A549 (cell line): ENCODE measurements around the gene PECR. TPM values are rescaled to one million over a fixed set of nuclear protein-coding genes. Genes with fewer than 3 reads are reported as not detected.
A peak's percentile ranks its signal among the peaks of the same experiment; 100 is the strongest.

ENCODE experiments used
- ATAC-seq, 2 experiments: fragments of 200-7000 bp in 1 of 2; fragments of >200 bp in 1 of 2; cut with Nextera tagmentation in 1 of 2; cut with Tn5 transposase in 1 of 2; 3 replicates each; pipeline versions ENCODE4 v1.8.0 to v1.9.1; 2018 to 2020; ENCODE audit warnings: mild to moderate bottlenecking in 1 of 2, moderate library complexity in 1 of 2
- CTCF ChIA-PET: fragments of 300-600 bp; sonication (Branson Sonifier 250); formaldehyde crosslinking; extraction: SDS; loops from one replicate; lab custom pipeline; 2021; ENCODE audit warnings: antibody characterized with exemption, inconsistent platforms; lab: Yijun Ruan, JAX
- POLR2A ChIA-PET: fragments of 350-600 bp; formaldehyde crosslinking; extraction: SDS; loops from one replicate; lab custom pipeline; 2021; ENCODE audit warnings: antibody characterized with exemption, inconsistent platforms; lab: Yijun Ruan, JAX
- DNase-seq, 2 experiments: peaks; one replicate each; pipeline versions ENCODE4 v3.0.0 to v3.0.0-alpha.2; 2011 to 2016; ENCODE audit warnings: low read depth in 1 of 2, low spot score in 1 of 2
- FAIRE-seq: peaks from 2 replicates; lab custom pipeline; 2011; peaks lifted over from hg19 to GRCh38; lab: Jason Lieb, UNC
- H3K27ac ChIP-seq, 2 experiments: fragments of >200 bp; sonication (Bioruptor Twin); formaldehyde crosslinking; 3 replicates each; pipeline ENCODE4 v1.5.1; 2016 to 2017
- H3K4me1 ChIP-seq: fragments of >200 bp; sonication (Bioruptor Twin); formaldehyde crosslinking; 3 replicates; pipeline ENCODE4 v1.6.1; 2016
- H3K4me2 ChIP-seq: fragments of >200 bp; sonication (Bioruptor Twin); formaldehyde crosslinking; 3 replicates; pipeline ENCODE4 v1.6.1; 2016
- H3K4me3 ChIP-seq: fragments of >200 bp; sonication (Bioruptor Twin); formaldehyde crosslinking; 3 replicates; pipeline ENCODE4 v1.5.1; 2016
- H3K9me3 ChIP-seq: fragments of >200 bp; sonication (Bioruptor Twin); formaldehyde crosslinking; 3 replicates; pipeline ENCODE4 v1.6.1; 2016
- BCL3 ChIP-seq: fragments of >200 bp; sonication (Bioruptor Twin); formaldehyde crosslinking; IDR thresholded peaks from 3 replicates; pipeline ENCODE4 v1.6.1; 2016
- CBX2 ChIP-seq: fragments of 200-600 bp; sonication (generic); IDR thresholded peaks from 2 replicates; pipeline ENCODE4 v1.6.1; 2016; ENCODE audit warnings: low read depth, mild to moderate bottlenecking, borderline replicate concordance
- CBX8 ChIP-seq: fragments of 200-600 bp; sonication (generic); IDR thresholded peaks from 2 replicates; pipeline ENCODE4 v1.6.1; 2016
- CHD2 ChIP-seq: fragments of 150-350 bp; IDR thresholded peaks from 2 replicates; pipeline ENCODE4 v1.6.1; 2014; ENCODE audit warnings: low read length; ENCODE audit not compliant: partially characterized antibody
- E2F6 ChIP-seq: IDR thresholded peaks from 2 replicates; pipeline ENCODE4 v1.6.1; 2012; ENCODE audit warnings: low read depth, borderline replicate concordance
- EHF ChIP-seq: fragments of 250-450 bp; sonication (Bioruptor Pico); IDR thresholded peaks from 2 replicates; pipeline ENCODE4 v1.5.0; 2020; ENCODE audit warnings: mild to moderate bottlenecking
- EP300 ChIP-seq, 2 experiments: fragments of >200 bp; sonication (Bioruptor Twin); formaldehyde crosslinking; IDR thresholded peaks; 2 replicates in 1 of 2; 3 replicates in 1 of 2; pipeline ENCODE4 v1.6.1; 2016 to 2017
- ESRRA ChIP-seq: fragments of 150-350 bp; IDR thresholded peaks from 2 replicates; pipeline ENCODE4 v1.6.1; 2014; ENCODE audit warnings: mild to moderate bottlenecking, low read length, borderline replicate concordance
- FOSL2 ChIP-seq, 2 experiments: fragments of 450-650 bp in 1 of 2; fragments of >200 bp in 1 of 2; sonication (Bioruptor Twin) in 1 of 2; formaldehyde crosslinking; IDR thresholded peaks; 2 replicates each; pipeline versions ENCODE4 v1.5.0 to v1.6.1; 2016 to 2020; ENCODE audit warnings: mild to moderate bottlenecking in 1 of 2, moderate library complexity in 1 of 2
- HOXA7 ChIP-seq: fragments of 250-450 bp; sonication (Bioruptor Pico); IDR thresholded peaks from 2 replicates; pipeline ENCODE4 v1.5.0; 2020; ENCODE audit warnings: mild to moderate bottlenecking, moderate library complexity
- HOXB13 ChIP-seq: fragments of 250-450 bp; sonication (Bioruptor Pico); IDR thresholded peaks from 2 replicates; pipeline ENCODE4 v1.5.0; 2020; ENCODE audit warnings: low read depth, mild to moderate bottlenecking, moderate library complexity
- HOXB5 ChIP-seq: fragments of 250-450 bp; sonication (Bioruptor Pico); IDR thresholded peaks from 2 replicates; pipeline ENCODE4 v1.5.0; 2020; ENCODE audit warnings: mild to moderate bottlenecking, moderate library complexity
- KDM5A ChIP-seq: fragments of 200-600 bp; sonication (generic); IDR thresholded peaks from 2 replicates; pipeline ENCODE4 v1.6.1; 2016; ENCODE audit warnings: antibody characterized with exemption, mild to moderate bottlenecking
- MYC ChIP-seq: IDR thresholded peaks from 2 replicates; pipeline ENCODE4 v1.6.1; 2012; ENCODE audit warnings: mild to moderate bottlenecking, inconsistent platforms, low read length, improper control_type of control experiment, borderline replicate concordance
- NFE2L2 ChIP-seq: fragments of 150-350 bp; conservative IDR thresholded peaks from 2 replicates; pipeline ENCODE4 v1.6.1; 2014; ENCODE audit warnings: low read length
- RARB ChIP-seq: fragments of 250-450 bp; sonication (Bioruptor Pico); IDR thresholded peaks from 2 replicates; pipeline ENCODE4 v1.8.0; 2021; ENCODE audit warnings: mild to moderate bottlenecking, moderate library complexity
- RNF2 ChIP-seq: fragments of 200-600 bp; sonication (generic); IDR thresholded peaks from 2 replicates; pipeline ENCODE4 v1.6.1; 2016; ENCODE audit warnings: low read depth, mild to moderate bottlenecking, antibody characterized with exemption, moderate library complexity, borderline replicate concordance
- ZFP36 ChIP-seq: fragments of 450-650 bp; IDR thresholded peaks from 2 replicates; pipeline ENCODE4 v1.6.1; 2014; ENCODE audit warnings: borderline replicate concordance; ENCODE audit not compliant: partially characterized antibody
- ZNF302 ChIP-seq: fragments of 250-450 bp; sonication (Bioruptor Pico); IDR thresholded peaks from 2 replicates; pipeline ENCODE4 v1.9.0; 2021; ENCODE audit warnings: inconsistent platforms, mild to moderate bottlenecking, moderate library complexity
- WGBS: methylation state at CpG from one replicate; pipeline ENCODE4 v1.1.6; 2017; ENCODE audit errors: missing lambda C conversion rate; 5-methylcytosine and 5-hydroxymethylcytosine counted together
- polyA plus RNA-seq, 4 experiments: library from polyadenylated mRNA; depleted of rRNA in 3 of 4; stranded (reverse); fragments of >200 nt; fragmentation: RNase III in 1 of 4; extraction: RNeasy Plus Mini Kit Qiagen cat#74134 plus additional on column Dnase treatment in 1 of 4; gene quantifications; 2 replicates in 3 of 4; 3 replicates in 1 of 4; pipeline ENCODE4 v1.2.3, GENCODE V29; 2011 to 2017
- TF ChIP-seq, protein P1 (sequence below): fragments of >200 bp; sonication (Bioruptor Twin); formaldehyde crosslinking; IDR thresholded peaks from 3 replicates; pipeline ENCODE4 v1.5.1; 2016
- TF ChIP-seq, protein P2 (sequence below): fragments of >200 bp; sonication (Bioruptor Twin); formaldehyde crosslinking; IDR thresholded peaks from 2 replicates; pipeline ENCODE4 v1.6.1; 2016

The PECR gene
- polyA plus RNA-seq, 2 of the 4 experiments (the other 2 are of a cell fraction), result 16.8 to 39.9 TPM

DNA sequence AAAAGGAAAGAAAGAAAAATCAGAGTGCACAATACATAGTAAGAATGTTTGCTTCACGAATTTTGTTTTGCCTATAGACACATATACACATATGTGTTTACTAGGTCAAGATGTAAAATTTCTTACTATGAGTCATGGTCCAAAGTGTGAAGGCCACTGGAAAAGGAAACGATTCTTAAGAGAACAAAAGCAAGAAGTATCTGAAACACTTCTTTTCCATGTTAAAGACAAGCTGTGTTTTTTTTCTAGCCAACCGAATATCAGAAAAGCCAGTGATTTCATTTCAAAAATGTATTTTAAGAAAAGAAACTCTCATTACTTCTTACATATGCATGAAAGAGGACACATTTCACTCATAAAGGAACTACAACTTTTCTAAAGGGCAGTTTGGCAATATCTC, 24.9 kb downstream of the PECR start:
- peak overlapping the region; percentile 82 to 83 for H3K27ac ChIP-seq
- POLR2A ChIA-PET, result no interaction called here
- ATAC-seq (peak in 1 of 2 experiments; percentile 31; a peak in 2 of 6 replicates), DNase-seq (peak; percentile 12 to 40), FAIRE-seq (no peak)
- CTCF ChIA-PET, result no interaction called here
- no peaks in the 10 kb centered on the region for H3K9me3 ChIP-seq
- peak overlapping the region; percentile 92 for H3K4me2 ChIP-seq
- H3K4me3 ChIP-seq, result no peak overlapping the region
- no peak for TF ChIP-seq ESRRA
- TF ChIP-seq FOSL2 (IDR thresholded peaks at IDR 0.05), result no peak
- peak; percentile 68 for TF ChIP-seq FOSL2 (CRISPR knock-in tag; IDR thresholded peaks at IDR 0.05)
- TF ChIP-seq CHD2, result no peak
- H3K4me1 ChIP-seq, result peaks cover 44% of the 10 kb centered on the region
- WGBS, result 8% methylated on average over 3 of the region's 3 CpGs

- H3K9me3 ChIP-seq, result no peaks in the 10 kb centered on the region
- H3K4me2 ChIP-seq, result no peak overlapping the region
- H3K4me1 ChIP-seq, result peaks cover 44% of the 10 kb centered on the region
- WGBS, result 89% methylated on average over 4 of the region's 4 CpGs
- H3K27ac ChIP-seq, result peak overlapping the region; percentile 36 to 83; a peak in 3 of 6 replicates
- DNase-seq, result no peak
- H3K4me3 ChIP-seq, result no peak overlapping the region
- no peak for TF ChIP-seq E2F6
- TF ChIP-seq, protein P1, sequence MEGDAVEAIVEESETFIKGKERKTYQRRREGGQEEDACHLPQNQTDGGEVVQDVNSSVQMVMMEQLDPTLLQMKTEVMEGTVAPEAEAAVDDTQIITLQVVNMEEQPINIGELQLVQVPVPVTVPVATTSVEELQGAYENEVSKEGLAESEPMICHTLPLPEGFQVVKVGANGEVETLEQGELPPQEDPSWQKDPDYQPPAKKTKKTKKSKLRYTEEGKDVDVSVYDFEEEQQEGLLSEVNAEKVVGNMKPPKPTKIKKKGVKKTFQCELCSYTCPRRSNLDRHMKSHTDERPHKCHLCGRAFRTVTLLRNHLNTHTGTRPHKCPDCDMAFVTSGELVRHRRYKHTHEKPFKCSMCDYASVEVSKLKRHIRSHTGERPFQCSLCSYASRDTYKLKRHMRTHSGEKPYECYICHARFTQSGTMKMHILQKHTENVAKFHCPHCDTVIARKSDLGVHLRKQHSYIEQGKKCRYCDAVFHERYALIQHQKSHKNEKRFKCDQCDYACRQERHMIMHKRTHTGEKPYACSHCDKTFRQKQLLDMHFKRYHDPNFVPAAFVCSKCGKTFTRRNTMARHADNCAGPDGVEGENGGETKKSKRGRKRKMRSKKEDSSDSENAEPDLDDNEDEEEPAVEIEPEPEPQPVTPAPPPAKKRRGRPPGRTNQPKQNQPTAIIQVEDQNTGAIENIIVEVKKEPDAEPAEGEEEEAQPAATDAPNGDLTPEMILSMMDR, result no peak
- TF ChIP-seq HOXB13 (CRISPR knock-in tag), result no peak
- no peak for ATAC-seq
- ChIA-PET POLR2A (no interaction called here), CTCF (no interaction called here)
- FAIRE-seq, result no peak
Measured at GRCh38 chr2:216055680-216056079, 25.9 kb downstream of the PECR start.

DNA sequence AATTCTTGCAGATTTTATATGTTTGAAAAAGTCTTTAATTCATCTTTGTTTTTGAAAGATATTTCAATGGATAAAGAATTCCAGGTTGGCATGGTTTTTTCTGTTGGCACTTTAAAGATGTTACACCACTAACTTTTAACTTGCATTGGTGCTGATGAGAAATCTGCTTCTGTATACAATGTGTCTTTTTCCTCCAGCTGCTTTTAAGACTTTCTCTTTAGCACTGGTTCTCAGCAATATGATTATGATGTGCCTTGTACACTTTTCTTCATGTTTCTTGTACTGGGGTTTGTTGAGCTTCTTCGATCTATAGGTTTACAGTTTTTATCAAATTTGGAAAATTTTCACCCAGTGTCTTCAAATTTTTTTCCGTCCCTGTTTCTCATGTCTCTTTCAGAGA, 29.2 kb downstream of the PECR start:
- FAIRE-seq (no peak), ATAC-seq (no peak), DNase-seq (no peak)
- 94% methylated on average over 2 of the region's 2 CpGs for WGBS
- ChIA-PET POLR2A (no interaction called here), CTCF (interaction anchor here (1.8 kb wide), 1 partner anchor 18 kb away, joined by 6 read pairs; no protein-coding TSS in a partner anchor)
- Histone ChIP-seq H3K4me2 (no peak overlapping the region), H3K27ac (no peak overlapping the region), H3K4me1 (peaks cover 29% of the 10 kb centered on the region), H3K9me3 (no peaks in the 10 kb centered on the region), H3K4me3 (no peak overlapping the region)
- TF ChIP-seq HOXB5 (CRISPR knock-in tag), result no peak
- TF ChIP-seq HOXA7 (CRISPR knock-in tag), result no peak
- no peak for TF ChIP-seq HOXB13 (CRISPR knock-in tag)
- TF ChIP-seq CBX8, result no peak
- no peak for TF ChIP-seq ZFP36

DNA sequence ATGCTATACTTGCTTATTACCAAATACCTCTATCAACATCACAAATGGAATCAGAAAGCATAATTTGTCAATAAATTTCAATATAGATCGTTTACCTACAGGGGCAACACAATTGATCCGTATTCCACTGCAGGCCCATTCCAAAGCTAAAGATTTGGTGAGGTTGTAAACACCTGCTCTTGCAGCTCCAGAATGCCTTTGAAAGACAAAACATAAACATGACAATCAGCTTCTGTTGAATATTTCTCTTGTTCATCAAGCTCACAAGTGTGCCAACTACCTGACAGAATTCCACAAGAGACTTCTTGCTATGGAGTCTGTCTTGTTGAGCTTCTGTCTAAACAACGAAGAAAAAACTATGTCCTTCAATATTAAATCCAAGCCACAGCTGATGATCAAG, 30.3 kb downstream of the PECR start:
- FAIRE-seq (no peak), DNase-seq (no peak), ATAC-seq (no peak)
- Histone ChIP-seq H3K9me3 (no peaks in the 10 kb centered on the region), H3K4me1 (peaks cover 18% of the 10 kb centered on the region), H3K4me2 (no peak overlapping the region), H3K27ac (no peak overlapping the region), H3K4me3 (no peak overlapping the region)
- ChIA-PET CTCF (interaction anchor here (1.0 to 1.2 kb wide), 2 partner anchors 14 to 17 kb away, joined by 3 to 4 read pairs; no protein-coding TSS in a partner anchor), POLR2A (no interaction called here)
- 80% methylated on average over 3 of the region's 3 CpGs for WGBS
- TF ChIP-seq NFE2L2, result no peak
- TF ChIP-seq EHF (CRISPR knock-in tag), result no peak
- no peak for TF ChIP-seq ZNF302 (CRISPR knock-in tag)
- no peak for TF ChIP-seq ESRRA
- no peak for TF ChIP-seq RNF2
- TF ChIP-seq KDM5A, result no peak
- no peak for TF ChIP-seq EP300 (IDR thresholded peaks at IDR 0.05)
- no peak for TF ChIP-seq MYC
- no peak for TF ChIP-seq CBX2
- no peak for TF ChIP-seq RARB
- TF ChIP-seq, protein P2, sequence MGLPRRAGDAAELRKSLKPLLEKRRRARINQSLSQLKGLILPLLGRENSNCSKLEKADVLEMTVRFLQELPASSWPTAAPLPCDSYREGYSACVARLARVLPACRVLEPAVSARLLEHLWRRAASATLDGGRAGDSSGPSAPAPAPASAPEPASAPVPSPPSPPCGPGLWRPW, result no peak
- no peak for TF ChIP-seq CHD2
- TF ChIP-seq BCL3, result no peak
